Measurements from ENCODE around the gene GPR176. TPM values are rescaled to one million over a fixed set of nuclear protein-coding genes. Genes with fewer than 3 reads are reported as not detected.

Gene GPR176
- total and polyA plus RNA-seq, 2 experiments from 2014 or later: 2.7 to 7.0 TPM

- Histone ChIP-seq H3K4me1 (ENCODE audit: insufficient read depth) (no peaks in the 10 kb centered on the region), H3K4me3 (no peak overlapping the region), H3K27me3 (no peaks in the 10 kb centered on the region), H3K27ac (no peak overlapping the region), H4K20me1 (ENCODE audit: insufficient read depth, poor library complexity, severe bottlenecking) (no peaks in the 10 kb centered on the region), H3K79me2 (no peaks in the 10 kb centered on the region), H3K9me2 (replicated peaks; ENCODE audit: insufficient read depth) (no peaks in the 10 kb centered on the region), H3K4me2 (no peak overlapping the region), H3K9me3 (ENCODE audit: low read depth) (no peaks in the 10 kb centered on the region), H2AFZ (no peak overlapping the region), H3K36me3 (replicated peaks; ENCODE audit: insufficient read depth, low read depth) (no peaks in the 10 kb centered on the region)
- DNase-seq (ENCODE audit: low spot score): peak; percentile 51
- 83% methylated on average over 2 of the region's 2 CpGs for WGBS (ENCODE audit: low lambda C conversion rate, missing lambda C conversion rate)
- TF ChIP-seq EZH2phosphoT487 (IDR thresholded peaks at IDR 0.05; ENCODE audit: low read depth, severe bottlenecking, unreplicated experiment) (no peak), CTCF (IDR thresholded peaks at IDR 0.05; ENCODE audit: poor library complexity) (no peak), EZH2 (IDR thresholded peaks at IDR 0.05; ENCODE audit: borderline replicate concordance) (no peak)
Observed at GRCh38 chr15:39804026-39804425, 116.0 kb downstream of the GPR176 start.

GRCh38 chr15:39803016-39803415 lies 117.0 kb downstream of the GPR176 start:
- no peak overlapping the region for H3K4me2 ChIP-seq
- no peaks in the 10 kb centered on the region for H3K27me3 ChIP-seq
- no peak overlapping the region for H2AFZ ChIP-seq
- H3K9me2 ChIP-seq (replicated peaks; ENCODE audit: insufficient read depth): no peaks in the 10 kb centered on the region
- no peak overlapping the region for H3K27ac ChIP-seq
- no peak for DNase-seq (ENCODE audit: low spot score)
- no peaks in the 10 kb centered on the region for H3K79me2 ChIP-seq
- H3K36me3 ChIP-seq (replicated peaks; ENCODE audit: insufficient read depth, low read depth): no peaks in the 10 kb centered on the region
- H3K9me3 ChIP-seq (ENCODE audit: low read depth): no peaks in the 10 kb centered on the region
- TF ChIP-seq EZH2phosphoT487 (IDR thresholded peaks at IDR 0.05; ENCODE audit: low read depth, severe bottlenecking, unreplicated experiment) (no peak), EZH2 (IDR thresholded peaks at IDR 0.05; ENCODE audit: borderline replicate concordance) (no peak), CTCF (IDR thresholded peaks at IDR 0.05; ENCODE audit: poor library complexity) (no peak)
- H3K4me3 ChIP-seq: no peak overlapping the region
- H3K4me1 ChIP-seq (ENCODE audit: insufficient read depth): no peaks in the 10 kb centered on the region
- H4K20me1 ChIP-seq (ENCODE audit: insufficient read depth, poor library complexity, severe bottlenecking): no peaks in the 10 kb centered on the region
- WGBS (ENCODE audit: low lambda C conversion rate, missing lambda C conversion rate): 88% methylated on average over 4 of the region's 4 CpGs

GRCh38 chr15:39801641-39802309 lies 118.3 kb downstream of the GPR176 start:
- no peaks in the 10 kb centered on the region for H3K79me2 ChIP-seq
- H2AFZ ChIP-seq: no peak overlapping the region
- H3K9me2 ChIP-seq (replicated peaks; ENCODE audit: insufficient read depth): no peaks in the 10 kb centered on the region
- H4K20me1 ChIP-seq (ENCODE audit: insufficient read depth, poor library complexity, severe bottlenecking): no peaks in the 10 kb centered on the region
- no peak for TF ChIP-seq EZH2phosphoT487 (IDR thresholded peaks at IDR 0.05; ENCODE audit: low read depth, severe bottlenecking, unreplicated experiment)
- peak; percentile 34 for TF ChIP-seq CTCF (IDR thresholded peaks at IDR 0.05; ENCODE audit: poor library complexity)
- H3K4me3 ChIP-seq: no peak overlapping the region
- no peaks in the 10 kb centered on the region for H3K27me3 ChIP-seq
- H3K36me3 ChIP-seq (replicated peaks; ENCODE audit: insufficient read depth, low read depth): no peaks in the 10 kb centered on the region
- no peaks in the 10 kb centered on the region for H3K9me3 ChIP-seq (ENCODE audit: low read depth)
- no peak overlapping the region for H3K4me2 ChIP-seq
- no peaks in the 10 kb centered on the region for H3K4me1 ChIP-seq (ENCODE audit: insufficient read depth)
- no peak overlapping the region for H3K27ac ChIP-seq
- 86% methylated on average over 19 of the region's 19 CpGs for WGBS (ENCODE audit: low lambda C conversion rate, missing lambda C conversion rate)
- DNase-seq (ENCODE audit: low spot score): peak; percentile 30
